Activated T-cell treated with anti-CD3 and anti-CD28 coated beads, Interleukin-2, amount 50 U/mL, for 1 hour (primary cell): ENCODE data around the gene C1orf52.
"Not testable (repeated sequence)": the region's sequence is repeated elsewhere in the genome, so short reads cannot be mapped to it uniquely, and the experiment has no call there.

Experiments used
- DNase-seq: peaks from one replicate; pipeline ENCODE4 v3.0.0-alpha.2; 2020

C1orf52 gene

GRCh38 chr1:85277802-85278201 lies 18.3 kb upstream of the C1orf52 start:
- no peak for DNase-seq

- DNase-seq: no peak
Measured at GRCh38 chr1:85276978-85277639, 17.6 kb upstream of the C1orf52 start.

GRCh38 chr1:85276215-85276977 lies 16.9 kb upstream of the C1orf52 start, which contains the start of gene BCL10:
Gene BCL10, minus strand, starts transcription at chr1:85276632. Its CDS starts 280 bp downstream, at chr1:85276352.
- peak; percentile 99 for DNase-seq

GRCh38 chr1:85275701-85276214 lies 16.3 kb upstream of the C1orf52 start:
- DNase-seq: no peak

- DNase-seq: no peak
Measured at GRCh38 chr1:85274969-85275453, 15.5 kb upstream of the C1orf52 start.

- no peak for DNase-seq
Measured at GRCh38 chr1:85273397-85273796, 13.9 kb upstream of the C1orf52 start.

GRCh38 chr1:85268801-85269585 lies 9.5 kb upstream of the C1orf52 start:
- no peak for DNase-seq

GRCh38 chr1:85267313-85267712 lies 7.9 kb upstream of the C1orf52 start:
- no peak for DNase-seq

GRCh38 chr1:85264150-85264549 lies 4.7 kb upstream of the C1orf52 start:
- DNase-seq: no peak

- DNase-seq: no peak
Measured at GRCh38 chr1:85262985-85263384, 3.5 kb upstream of the C1orf52 start.

GRCh38 chr1:85259912-85260274 lies 431 bp upstream of the C1orf52 start:
- no peak for DNase-seq

GRCh38 chr1:85258536-85259117 lies 835 bp downstream of the C1orf52 start:
- no peak for DNase-seq

GRCh38 chr1:85249042-85249441 lies 10.4 kb downstream of the C1orf52 start:
- DNase-seq: not testable (repeated sequence)

- DNase-seq: no peak
Measured at GRCh38 chr1:85245891-85246290, 13.6 kb downstream of the C1orf52 start.

- no peak for DNase-seq
Measured at GRCh38 chr1:85245456-85245855, 14.0 kb downstream of the C1orf52 start.

- no peak for DNase-seq
Measured at GRCh38 chr1:85244271-85245061, 15.0 kb downstream of the C1orf52 start.

GRCh38 chr1:85243372-85243771 lies 16.1 kb downstream of the C1orf52 start:
- no peak for DNase-seq

GRCh38 chr1:85240643-85241042 lies 18.8 kb downstream of the C1orf52 start:
- DNase-seq: no peak

- DNase-seq: no peak
Measured at GRCh38 chr1:85240174-85240601, 19.3 kb downstream of the C1orf52 start.

- no peak for DNase-seq
Measured at GRCh38 chr1:85237613-85238012, 21.8 kb downstream of the C1orf52 start.

- no peak for DNase-seq
Measured at GRCh38 chr1:85230305-85230977, 29.0 kb downstream of the C1orf52 start.
